AG09319 (cell line): ENCODE results near the gene NELL2.

Experiments
- DNase-seq: peaks from one replicate; pipeline ENCODE4 v3.0.0-alpha.2; 2010; ENCODE audit warnings: low read depth; ENCODE audit errors: extremely low read depth
- CTCF ChIP-seq: IDR thresholded peaks from 2 replicates; pipeline ENCODE4 v1.5.1; 2011; ENCODE audit warnings: low read depth, mild to moderate bottlenecking, inconsistent platforms, low read length, moderate library complexity

The NELL2 gene

GRCh38 chr12:44581642-44582242, 294.4 kb downstream of the NELL2 start:
- TF ChIP-seq CTCF: no peak
- DNase-seq: no peak

- no peak for TF ChIP-seq CTCF
Measured at GRCh38 chr12:44574586-44574985, 301.5 kb downstream of the NELL2 start.

DNA sequence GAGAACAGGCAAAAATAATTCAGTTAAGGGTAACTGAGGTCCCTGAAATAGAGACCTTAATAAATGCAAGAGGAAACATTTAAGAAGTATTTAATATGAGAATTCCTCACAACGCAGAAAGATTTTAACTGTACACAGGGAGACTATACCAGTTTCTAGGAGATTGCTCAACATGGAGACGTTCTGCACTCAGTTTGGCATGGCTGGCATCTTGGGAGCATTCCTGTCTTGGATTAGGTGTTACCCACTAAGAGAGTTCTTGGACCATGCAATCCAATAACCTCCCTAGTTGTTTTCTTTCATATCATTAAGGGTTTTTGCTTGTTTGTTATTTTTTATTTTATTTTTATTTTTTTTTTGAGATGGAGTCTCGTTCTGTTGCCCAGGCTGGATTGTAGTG, 302.4 kb downstream of the NELL2 start:
- TF ChIP-seq CTCF: no peak
- DNase-seq: no peak

More at GRCh38 chr12:44574586-44574985, 301.5 kb downstream of the NELL2 start:
- no peak for DNase-seq

- TF ChIP-seq CTCF: no peak
- no peak for DNase-seq
Measured at GRCh38 chr12:44571006-44571550, 305.0 kb downstream of the NELL2 start.

DNA sequence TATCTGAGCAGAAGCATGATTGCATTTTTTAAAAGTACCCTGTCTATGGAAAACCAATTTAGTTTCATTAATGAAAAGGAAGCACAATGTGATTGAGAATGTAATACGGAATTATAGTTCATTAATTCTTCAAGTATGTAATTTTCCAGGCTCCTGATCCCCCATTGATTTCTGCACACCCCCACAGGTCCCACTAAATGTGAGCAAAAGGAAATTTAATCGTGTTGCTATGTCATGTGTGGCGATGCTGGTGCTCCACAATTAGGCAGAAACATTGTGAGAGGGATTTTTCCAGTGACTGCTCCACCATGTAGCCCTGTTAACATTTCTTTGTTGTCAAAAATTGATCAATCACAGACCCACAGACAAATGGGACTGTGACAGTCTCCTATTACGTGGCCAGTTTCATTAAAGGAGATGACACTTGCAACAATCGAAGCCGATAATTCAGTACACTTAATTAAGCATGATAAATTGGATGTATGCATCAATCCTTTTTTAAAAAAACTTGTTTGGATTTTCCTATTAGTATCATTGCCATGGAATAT, 306.0 kb downstream of the NELL2 start:
- no peak for TF ChIP-seq CTCF
- no peak for DNase-seq

DNA sequence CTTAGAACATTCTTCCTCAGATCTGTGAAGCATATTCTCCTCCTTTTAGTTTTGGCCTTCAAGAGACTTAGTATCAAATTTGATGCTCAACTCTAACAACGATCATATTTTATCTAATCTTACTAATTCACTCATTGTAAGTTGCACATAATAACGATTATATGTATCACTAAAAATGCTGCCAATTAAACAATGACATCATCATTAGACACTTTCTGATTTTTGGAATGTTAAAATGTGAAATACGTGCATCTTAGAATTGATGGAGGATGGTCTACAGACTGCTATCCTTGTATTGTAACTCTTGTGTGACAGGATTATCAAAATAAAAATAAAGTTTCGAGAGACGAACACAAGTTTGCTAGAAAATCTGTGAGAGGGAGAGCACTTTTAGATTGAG, 311.0 kb downstream of the NELL2 start:
- no peak for TF ChIP-seq CTCF

GRCh38 chr12:44563486-44563885, 312.6 kb downstream of the NELL2 start:
- TF ChIP-seq CTCF: no peak
- no peak for DNase-seq

More for the DNA sequence above, 311.0 kb downstream of the NELL2 start:
- no peak for DNase-seq
